Kidney (tissue), 11 donors: ENCODE measurements around the gene POM121C. TPM values are rescaled to one million over a fixed set of nuclear protein-coding genes. Genes with fewer than 3 reads are reported as not detected.
A peak's percentile ranks its signal among the peaks of the same experiment; 100 is the strongest.
"Not testable (repeated sequence)": the region's sequence is repeated elsewhere in the genome, so short reads cannot be mapped to it uniquely, and the experiment has no call there.

Source experiments
- DNase-seq, 5 donors: peaks; one replicate each; pipeline ENCODE4 v3.0.0-alpha.2; 2013 to 2020
- FAIRE-seq: peaks from 2 replicates; lab custom pipeline; 2012; peaks lifted over from hg19 to GRCh38; lab: Jason Lieb, UNC
- H3K27ac ChIP-seq, 2 donors: one replicate each; pipeline ENCODE4 v1.7.0; 2013; ENCODE audit warnings: low read depth in 2 of 2, low read length in 2 of 2, inconsistent platforms in 1 of 2
- H3K27me3 ChIP-seq: one replicate; pipeline ENCODE4 v1.7.1; 2013; ENCODE audit warnings: low read length, inconsistent platforms; ENCODE audit not compliant: control insufficient read depth, insufficient read depth
- H3K36me3 ChIP-seq, 3 donors: one replicate each; pipeline versions ENCODE4 v1.7.0 to v1.7.1; 2013; ENCODE audit warnings: low read length in 3 of 3, control low read depth in 1 of 3, inconsistent platforms in 1 of 3; ENCODE audit not compliant: insufficient read depth in 3 of 3, control insufficient read depth in 2 of 3
- H3K4me1 ChIP-seq, 3 donors: one replicate each; pipeline versions ENCODE4 v1.7.0 to v1.7.1; 2013; ENCODE audit warnings: low read length in 3 of 3, inconsistent platforms in 1 of 3, low read depth in 1 of 3; ENCODE audit not compliant: control insufficient read depth in 2 of 3, insufficient read depth in 2 of 3
- H3K4me3 ChIP-seq, 3 donors: one replicate each; pipeline versions ENCODE4 v1.7.0 to v1.8.1; 2013; ENCODE audit warnings: low read length in 3 of 3, control low read depth in 1 of 3, inconsistent platforms in 1 of 3
- H3K9ac ChIP-seq, 3 donors: one replicate each; pipeline versions ENCODE4 v1.7.0 to v1.7.1; 2013; ENCODE audit warnings: low read length in 3 of 3, control low read depth in 1 of 3, inconsistent platforms in 1 of 3
- H3K9me3 ChIP-seq, 3 donors: one replicate each; pipeline versions ENCODE4 v1.7.0 to v1.7.1; 2013; ENCODE audit warnings: low read length in 3 of 3, control low read depth in 1 of 3, inconsistent platforms in 1 of 3; ENCODE audit not compliant: control insufficient read depth in 2 of 3, insufficient read depth in 1 of 3
- intact Hi-C: fragments of 100-400 bp; cut with DNase I; formaldehyde crosslinking; loops from one replicate; pipeline ENCODE4 v1.11.1; 2022
- polyA plus RNA-seq: library from polyadenylated mRNA; stranded (reverse); fragments of 350-450 nt; fragmentation: Illumina TruSeq; extraction: RNeasy Lipid Tissue Mini Kit (QIAGEN cat#74804); gene quantifications from one replicate; pipeline ENCODE4 v1.2.3, GENCODE V29; 2014; ENCODE audit warnings: low read depth, low replicate concordance; ENCODE audit not compliant: insufficient read depth
- total RNA-seq: library from RNA; stranded (reverse); fragmentation: NEBNext Ultra II Directional; extraction: Animal tissue kit (Norgen Biotek cat#: 25700); gene quantifications from one replicate; pipeline ENCODE4 v1.2.1, GENCODE V29; 2021
- donor health status: control.
- donor health status: control.
- donor health status: DM: yes; HTN: yes; CAD: no.
- donor health status: Normal renal cell carcinoma (clear cell type).

Gene POM121C
- total and polyA plus RNA-seq, 2 donors from 2014 or later, result 8.6 to 47.2 TPM

DNA sequence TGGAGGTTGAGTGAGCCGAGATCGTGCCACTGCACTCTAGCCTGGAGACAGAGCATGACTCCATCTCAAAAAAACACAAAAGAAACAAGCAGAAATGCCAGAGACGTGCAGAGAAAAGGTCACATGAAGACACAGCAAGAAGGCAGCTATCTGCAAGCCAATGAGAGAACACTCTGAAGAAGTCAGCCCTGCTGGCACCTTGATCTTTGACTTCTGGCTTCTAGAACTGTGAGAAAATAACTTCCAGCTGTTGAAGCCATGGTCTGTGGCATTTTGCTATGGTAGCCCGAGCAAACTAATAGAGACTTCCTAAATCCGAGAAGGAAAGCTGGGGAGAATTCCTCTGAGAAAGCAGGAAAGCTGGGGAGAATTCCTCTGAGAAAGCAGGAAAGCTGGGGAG, 36.2 kb downstream of the POM121C start:
- H3K9ac ChIP-seq, DNase-seq, H3K36me3 ChIP-seq, H3K27ac ChIP-seq, intact Hi-C loops, H3K4me3 ChIP-seq, FAIRE-seq, H3K4me1 ChIP-seq, H3K27me3 ChIP-seq, H3K9me3 ChIP-seq: not testable (repeated sequence)

DNA sequence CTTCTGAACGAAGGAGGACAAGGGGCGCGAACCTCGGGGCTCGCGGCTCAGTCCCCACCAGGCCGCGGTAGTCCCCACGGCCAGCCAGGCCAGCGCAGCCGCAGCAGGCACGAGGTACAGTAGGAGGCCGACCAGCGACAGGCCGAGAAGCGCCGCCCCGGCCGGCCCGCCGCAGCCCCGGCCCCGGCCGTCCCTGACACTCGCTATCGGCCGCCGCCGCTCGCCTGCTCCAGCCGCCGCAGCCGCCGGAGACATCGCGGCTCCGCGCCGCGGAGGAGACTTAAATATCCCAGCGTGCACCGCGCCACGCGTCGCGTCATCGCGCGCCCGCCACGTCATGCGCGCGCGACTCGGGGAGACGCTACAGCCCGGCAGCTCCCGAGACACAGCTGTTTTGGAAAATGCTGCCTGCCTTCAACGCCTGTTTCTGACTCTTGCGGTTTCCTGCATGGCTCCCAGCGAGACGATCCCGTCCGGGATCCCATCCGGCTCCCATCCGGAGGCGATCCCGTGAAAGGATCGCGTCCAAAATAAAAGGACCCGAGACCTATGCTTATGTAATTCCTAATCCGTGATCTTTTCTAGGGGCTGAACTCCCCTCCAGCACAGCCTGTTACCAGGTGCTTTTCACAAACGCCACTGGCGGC, 43.5 kb downstream of the POM121C start:
- Histone ChIP-seq H3K27ac (peak overlapping the region; percentile 47 to 71), H3K36me3 (peaks cover 9 to 20% (median 9%) of the 10 kb centered on the region in 3 donors), H3K9ac (peak overlapping the region in 1 of 3 donors; percentile 55), H3K4me3 (peak overlapping the region; percentile 65 to 70 (median 66))
- H3K27me3 ChIP-seq, H3K4me1 ChIP-seq, H3K9me3 ChIP-seq, intact Hi-C loops, FAIRE-seq: not testable (repeated sequence)
- DNase-seq, result peak in 3 of 5 donors; percentile 20 to 36 (median 31)

DNA sequence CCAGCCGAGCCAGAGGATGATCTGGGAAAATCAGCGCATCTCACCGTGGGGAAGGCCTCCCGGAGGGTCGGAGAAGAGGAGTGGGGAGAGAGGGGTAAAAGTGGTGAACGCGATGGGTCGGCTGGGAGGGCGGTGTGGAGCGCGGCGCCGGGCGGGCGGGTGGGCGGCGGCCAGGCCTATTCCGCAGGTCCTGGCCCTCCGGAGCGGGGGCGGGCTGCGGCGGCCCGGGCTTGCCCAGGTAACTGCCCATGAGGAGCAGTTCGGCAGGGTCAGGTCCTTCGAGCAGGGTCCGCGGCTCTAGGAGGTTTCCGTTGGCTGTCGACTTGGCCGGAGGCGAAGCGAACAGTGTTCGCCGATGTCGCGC, 44.0 kb downstream of the POM121C start:
- DNase-seq, H3K27me3 ChIP-seq, intact Hi-C loops: not testable (repeated sequence)

DNA sequence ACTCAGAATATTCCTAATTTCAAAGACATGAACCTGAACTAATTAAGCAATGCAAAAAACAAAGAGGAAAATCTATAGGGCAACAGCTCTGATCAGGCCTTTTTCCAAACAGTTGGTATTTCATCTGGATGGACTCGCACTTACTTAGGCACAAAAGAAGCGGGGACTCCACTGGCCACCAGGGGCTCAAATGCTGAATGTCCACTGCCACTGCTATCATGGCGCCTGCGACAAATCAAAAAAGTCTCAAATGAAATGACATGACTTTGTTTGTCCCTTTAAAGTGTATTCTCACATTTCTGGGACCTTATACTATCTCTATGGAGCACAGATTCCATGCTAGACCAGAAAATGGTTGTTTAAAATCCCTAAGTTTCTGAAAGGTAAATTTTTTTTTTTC, 47.1 kb downstream of the POM121C start:
- H3K27ac ChIP-seq, H3K4me3 ChIP-seq, H3K9me3 ChIP-seq, FAIRE-seq, H3K9ac ChIP-seq, DNase-seq, H3K27me3 ChIP-seq, H3K4me1 ChIP-seq, intact Hi-C loops: not testable (repeated sequence)
- peaks cover 9 to 39% (median 25%) of the 10 kb centered on the region in 3 donors for H3K36me3 ChIP-seq

More for the DNA sequence above, 44.0 kb downstream of the POM121C start:
- H3K4me1 ChIP-seq, H3K27ac ChIP-seq, H3K9ac ChIP-seq, FAIRE-seq, H3K9me3 ChIP-seq: not testable (repeated sequence)
- peaks cover 9 to 21% (median 13%) of the 10 kb centered on the region in 3 donors for H3K36me3 ChIP-seq
- H3K4me3 ChIP-seq, result peak overlapping the region in 1 of 3 donors; percentile 33

DNA sequence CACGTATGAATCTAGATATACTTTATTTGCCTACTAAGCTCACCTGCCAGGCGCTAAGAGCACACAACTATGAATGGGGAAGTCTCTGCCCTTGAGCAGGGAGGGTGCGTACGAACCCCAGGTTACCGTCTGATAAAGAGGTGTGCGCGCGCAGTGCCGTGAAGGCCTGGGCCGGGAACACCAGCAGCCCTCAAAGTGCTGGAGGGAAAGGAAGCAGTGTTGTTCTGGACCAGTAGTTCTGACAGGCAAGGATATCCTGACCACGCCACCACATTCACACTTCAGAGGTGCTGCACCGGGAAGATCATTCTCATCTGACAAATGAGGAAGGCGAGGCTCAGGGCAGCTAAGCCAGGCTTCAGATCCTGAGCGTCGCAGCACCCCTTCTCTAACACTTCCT, 62.6 kb downstream of the POM121C start:
- H3K4me3 ChIP-seq, H3K27ac ChIP-seq, intact Hi-C loops, H3K9ac ChIP-seq, H3K27me3 ChIP-seq, H3K9me3 ChIP-seq, FAIRE-seq, H3K4me1 ChIP-seq, H3K36me3 ChIP-seq: not testable (repeated sequence)
- peak in 1 of 5 donors; percentile 26 for DNase-seq

DNA sequence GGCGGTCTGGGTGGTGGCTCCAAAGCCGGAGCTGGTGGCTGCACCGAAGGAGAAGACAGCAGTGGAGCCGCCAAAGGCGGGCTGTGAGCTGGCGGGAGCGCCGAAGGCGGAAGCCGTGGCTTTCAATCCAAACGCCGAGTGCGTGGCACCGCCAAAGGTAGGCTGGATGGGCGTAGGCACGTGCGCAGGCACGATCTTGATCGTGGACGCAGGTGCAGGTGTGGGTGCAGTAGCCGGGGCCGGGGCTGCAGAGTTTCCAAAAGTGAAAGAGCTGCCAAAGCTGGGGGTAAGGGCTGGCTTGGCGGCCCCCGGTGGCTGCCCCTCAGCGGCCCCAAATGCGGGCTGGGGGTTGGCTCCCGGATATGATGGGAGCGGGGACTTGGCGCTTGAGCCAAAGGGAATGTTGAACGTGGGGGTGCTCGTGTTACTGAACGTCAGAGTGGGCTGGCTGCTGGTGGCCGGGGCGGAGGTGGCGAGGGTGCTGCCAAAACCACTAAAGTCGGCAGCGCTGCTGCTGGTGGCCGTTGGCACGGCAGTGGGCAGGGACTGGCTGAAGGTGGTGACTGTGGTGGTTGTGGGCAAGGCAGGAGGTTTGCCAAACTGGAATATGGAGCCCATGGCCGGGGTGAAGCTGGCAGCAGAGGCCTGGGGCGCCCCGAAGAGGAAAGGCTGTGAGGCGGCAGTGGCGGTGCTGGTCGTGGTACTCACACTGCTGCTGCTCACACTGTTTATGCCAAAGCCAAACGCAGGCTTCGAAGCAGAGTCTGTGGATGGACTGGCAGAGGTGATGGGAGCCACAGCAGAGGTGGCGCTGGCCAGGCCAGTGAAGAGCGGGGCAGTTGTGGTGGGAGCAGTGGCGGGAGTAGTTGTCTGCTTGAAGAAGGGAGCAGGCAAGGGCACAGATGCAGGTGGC, 64.0 kb downstream of the POM121C start:
- H3K36me3 ChIP-seq, FAIRE-seq, H3K9me3 ChIP-seq, H3K4me1 ChIP-seq, H3K9ac ChIP-seq, H3K27me3 ChIP-seq, intact Hi-C loops, H3K27ac ChIP-seq, H3K4me3 ChIP-seq: not testable (repeated sequence)
- peak in 1 of 5 donors; percentile 68 for DNase-seq

DNA sequence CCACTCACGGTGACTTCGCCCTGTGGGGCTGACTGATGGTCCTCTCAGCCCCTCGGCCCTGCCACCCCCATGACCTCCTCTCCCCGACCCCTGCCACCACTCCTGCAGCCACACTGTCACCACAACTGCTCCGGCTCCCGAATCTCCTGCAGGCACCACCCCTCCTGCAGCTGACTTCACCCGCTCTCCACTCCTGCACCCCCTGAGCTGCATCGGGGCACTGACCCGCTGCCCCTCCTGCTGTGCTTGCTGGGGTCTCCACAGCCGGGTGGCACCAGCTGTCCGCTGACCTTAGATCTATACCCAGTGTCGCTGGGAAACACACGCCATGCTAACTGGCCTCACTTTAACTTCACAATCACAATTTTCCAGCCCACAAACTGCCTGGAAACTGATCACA, 65.9 kb downstream of the POM121C start:
- H3K4me3 ChIP-seq, H3K9ac ChIP-seq, FAIRE-seq, H3K36me3 ChIP-seq, H3K4me1 ChIP-seq, H3K9me3 ChIP-seq, intact Hi-C loops, H3K27ac ChIP-seq, H3K27me3 ChIP-seq: not testable (repeated sequence)
- DNase-seq, result peak in 1 of 5 donors; percentile 39

DNA sequence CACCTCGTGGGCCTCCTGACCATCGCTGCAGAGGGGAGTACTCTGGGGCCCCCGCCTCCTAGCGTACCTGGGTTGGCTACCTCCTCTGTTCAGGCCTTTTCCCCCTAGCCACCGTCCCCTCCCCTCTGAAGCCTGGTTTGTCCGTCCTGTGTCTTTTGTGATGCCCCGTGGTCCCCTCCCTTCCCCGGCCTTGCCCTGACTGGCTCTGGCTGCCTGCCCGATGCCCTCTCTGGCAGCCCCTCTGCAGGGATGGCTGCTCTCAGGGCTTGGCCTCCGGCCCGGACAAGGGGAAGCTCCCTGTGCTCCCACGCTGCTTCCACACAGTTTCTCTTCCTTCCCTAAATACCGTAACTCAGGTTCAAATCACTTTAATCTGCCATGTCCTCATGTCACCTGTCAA, 66.4 kb downstream of the POM121C start:
- H3K4me1 ChIP-seq, H3K36me3 ChIP-seq, H3K4me3 ChIP-seq, FAIRE-seq, intact Hi-C loops, H3K9me3 ChIP-seq, H3K9ac ChIP-seq, H3K27ac ChIP-seq, H3K27me3 ChIP-seq: not testable (repeated sequence)
- DNase-seq, result peak in 1 of 5 donors; percentile 35
